Inflammatory macrophage (primary cell): ENCODE results near the gene ZFAND6.

Experiments used
- DNase-seq, 2 donors: peaks; one replicate each; pipeline ENCODE4 v3.0.0-alpha.2; 2020 to 2022

Gene ZFAND6

GRCh38 chr15:80172401-80172800 lies 112.9 kb downstream of the ZFAND6 start:
- no peak for DNase-seq

- peak; percentile 39 to 44 for DNase-seq
These were observed 113.7 kb downstream of the ZFAND6 start for GRCh38 chr15:80173022-80173759.

- DNase-seq = peak in 1 of 2 donors; percentile 19
These were observed 114.7 kb downstream of the ZFAND6 start for GRCh38 chr15:80174017-80174746.

- no peak for DNase-seq
These were observed 116.0 kb downstream of the ZFAND6 start for GRCh38 chr15:80175436-80175835.

GRCh38 chr15:80176443-80176842 lies 117.0 kb downstream of the ZFAND6 start:
- no peak for DNase-seq

- DNase-seq = peak; percentile 69 to 85
These were observed 117.7 kb downstream of the ZFAND6 start for GRCh38 chr15:80177156-80177555.

- peak in 1 of 2 donors; percentile 77 for DNase-seq
These were observed 119.7 kb downstream of the ZFAND6 start for GRCh38 chr15:80179025-80179759.

GRCh38 chr15:80179935-80180334 lies 120.5 kb downstream of the ZFAND6 start:
- no peak for DNase-seq

- DNase-seq = no peak
These were observed 121.0 kb downstream of the ZFAND6 start for GRCh38 chr15:80180468-80180867.

- DNase-seq = no peak
These were observed 121.5 kb downstream of the ZFAND6 start for GRCh38 chr15:80180986-80181385.

- DNase-seq = no peak
These were observed 123.3 kb downstream of the ZFAND6 start for GRCh38 chr15:80182611-80183261.

- DNase-seq = no peak
These were observed 123.8 kb downstream of the ZFAND6 start for GRCh38 chr15:80183306-80183705.

- DNase-seq = no peak
These were observed 124.4 kb downstream of the ZFAND6 start for GRCh38 chr15:80183886-80184285.

- DNase-seq = no peak
These were observed 125.1 kb downstream of the ZFAND6 start for GRCh38 chr15:80184554-80184953.

- DNase-seq = no peak
These were observed 125.7 kb downstream of the ZFAND6 start for GRCh38 chr15:80185152-80185551.

- DNase-seq = no peak
These were observed 126.6 kb downstream of the ZFAND6 start for GRCh38 chr15:80186066-80186465.

GRCh38 chr15:80186597-80186996 lies 127.1 kb downstream of the ZFAND6 start:
- DNase-seq = no peak
